ENCODE results near the gene ALKBH3.

DNA sequence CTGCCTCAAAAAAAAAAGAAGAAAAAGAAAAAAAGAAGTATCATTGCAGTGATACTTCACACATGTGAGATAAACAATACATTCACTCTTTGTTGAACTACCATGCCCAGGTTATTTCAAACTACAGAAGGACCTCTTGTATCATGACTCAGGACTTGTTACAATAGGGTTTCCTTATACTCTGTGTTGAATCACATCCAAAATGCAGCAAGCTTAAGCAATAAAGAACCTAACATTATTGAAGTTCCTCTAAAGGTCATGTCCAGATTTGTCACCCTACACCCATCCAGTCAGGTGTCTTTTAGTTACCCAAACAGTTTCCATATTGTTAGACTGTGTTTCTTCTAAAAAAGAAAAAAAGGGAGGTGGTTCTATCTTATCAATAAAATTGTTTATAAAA lies 26.9 kb upstream of the ALKBH3 start:
- TF ChIP-seq YY1 (IDR thresholded peaks at IDR 0.05; ENCODE audit: insufficient read depth, insufficient read length) = no peak
- no peak for TF ChIP-seq SUZ12 (IDR thresholded peaks at IDR 0.05; ENCODE audit: extremely low read depth, insufficient read depth, insufficient read length)
- TF ChIP-seq ZNF274 (IDR thresholded peaks at IDR 0.05; ENCODE audit: low read depth, low read length) = no peak

Measured in NT2/D1 (cell line).